HG03064 (cell line): ENCODE data around the gene CNTNAP5.
"Not testable (repeated sequence)": the region's sequence is repeated elsewhere in the genome, so short reads cannot be mapped to it uniquely, and the experiment has no call there.

Experiments used
- ATAC-seq: cut with Tn5 transposase; IDR thresholded peaks from one replicate; pipeline ENCODE4 v1.9.1; 2021; ENCODE audit warnings: low read depth; ENCODE audit not compliant: unreplicated experiment

CNTNAP5 gene

DNA sequence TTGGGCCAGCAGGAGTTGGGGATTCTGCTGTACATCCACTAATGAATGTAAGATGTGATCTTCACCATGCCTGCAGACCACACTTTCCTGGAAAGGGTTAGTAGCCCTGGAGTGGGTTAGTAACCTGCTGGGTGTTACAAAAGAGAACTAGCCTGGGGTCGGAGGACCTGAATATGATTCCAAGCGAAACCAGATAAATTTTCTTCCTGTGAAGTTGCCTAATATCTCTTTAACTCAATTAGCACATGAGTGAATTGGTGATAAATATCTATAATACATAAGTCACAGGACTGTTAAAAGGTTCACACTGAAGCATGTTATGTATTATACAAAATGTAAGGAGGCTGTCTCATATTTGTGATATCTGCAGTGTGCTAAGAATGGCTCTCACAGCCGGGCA, 291.0 kb downstream of the CNTNAP5 start:
- no peak for ATAC-seq

DNA sequence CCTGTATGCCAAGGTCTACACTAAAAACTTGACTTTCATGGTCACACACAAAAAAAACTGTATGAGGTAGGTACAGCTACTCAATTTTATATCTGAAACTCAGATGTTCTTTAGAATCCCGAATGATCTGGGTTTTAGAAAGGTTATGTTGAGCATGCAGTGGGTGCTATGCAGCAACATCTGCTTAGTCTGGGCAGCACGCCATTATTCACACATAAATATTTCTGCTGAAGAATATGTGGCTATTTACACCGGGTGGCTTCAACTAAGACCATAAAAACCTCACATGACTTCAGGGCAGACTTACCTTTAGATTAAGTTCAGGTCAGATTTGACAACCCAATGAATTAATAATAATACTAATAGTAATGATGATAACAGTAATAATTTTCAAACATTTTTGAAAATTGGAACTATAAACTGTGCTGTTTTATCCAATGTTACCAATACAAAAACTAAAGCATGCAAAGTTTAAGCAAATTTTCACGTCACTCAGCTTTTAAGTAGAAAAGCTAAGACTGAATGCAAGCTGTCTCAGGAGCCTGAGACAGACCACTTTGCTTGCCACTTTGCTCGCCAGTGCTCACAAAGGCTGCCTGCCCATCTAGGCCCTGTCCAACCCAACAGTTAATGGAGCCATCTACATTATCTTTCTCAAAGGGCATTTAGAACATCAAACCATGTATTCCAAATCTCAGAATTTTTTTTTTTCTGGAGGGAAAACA, 292.0 kb downstream of the CNTNAP5 start:
- no peak for ATAC-seq

DNA sequence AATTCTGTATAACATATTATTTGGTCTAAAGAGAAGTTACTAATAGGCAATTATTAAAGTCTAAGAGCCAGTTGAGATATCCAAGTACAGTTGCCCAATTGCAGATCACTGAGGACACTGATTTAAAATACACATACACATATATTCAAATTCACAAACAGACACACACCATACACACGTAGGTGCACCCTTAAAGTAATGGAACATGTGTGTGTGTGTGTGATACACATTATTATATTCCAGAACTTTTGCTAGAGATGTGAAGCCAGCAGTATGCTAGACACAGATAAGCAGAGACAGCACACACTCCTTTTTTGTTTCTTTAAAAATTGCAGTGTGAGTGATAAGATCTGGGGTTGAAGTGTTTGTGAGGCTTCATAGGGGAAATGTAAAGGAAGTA, 292.5 kb downstream of the CNTNAP5 start:
- ATAC-seq = no peak

DNA sequence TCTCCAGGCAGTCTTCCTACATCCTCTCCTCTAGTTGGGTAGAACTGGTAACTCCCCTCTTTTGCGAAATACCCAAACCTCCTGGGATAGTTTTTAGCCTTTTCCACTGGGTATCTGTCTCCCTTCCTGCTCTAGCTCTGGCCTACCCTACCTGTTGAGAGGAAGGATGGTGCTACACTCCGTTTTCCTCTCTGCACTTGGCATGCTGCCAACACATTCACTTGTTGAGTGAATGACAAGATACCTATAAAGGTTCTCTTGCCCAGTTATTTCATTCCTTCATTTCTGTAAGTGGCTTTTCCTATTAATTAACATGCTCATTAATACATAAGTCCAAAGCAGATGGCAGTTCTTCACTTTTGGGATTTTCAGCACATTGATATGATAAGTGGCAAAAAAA, 293.8 kb downstream of the CNTNAP5 start:
- no peak for ATAC-seq

DNA sequence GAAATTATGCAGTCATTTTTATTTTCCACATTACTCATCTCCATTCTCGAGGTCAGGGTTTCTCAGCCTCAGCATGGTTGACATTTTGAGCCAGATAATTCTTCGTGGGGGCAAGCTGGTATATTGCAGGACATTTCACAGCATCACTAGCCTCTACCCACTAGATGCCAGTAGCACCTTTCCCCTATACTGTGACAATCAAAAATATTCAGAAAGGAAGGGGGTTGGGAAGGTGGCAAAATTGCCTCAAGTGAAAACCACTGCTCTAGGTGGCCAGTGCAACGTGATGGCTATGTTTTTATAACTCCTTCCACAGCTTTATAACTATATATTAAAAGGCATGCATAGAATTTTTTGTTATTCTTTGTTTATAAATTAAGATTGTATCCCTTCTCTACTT, 294.5 kb downstream of the CNTNAP5 start:
- no peak for ATAC-seq

DNA sequence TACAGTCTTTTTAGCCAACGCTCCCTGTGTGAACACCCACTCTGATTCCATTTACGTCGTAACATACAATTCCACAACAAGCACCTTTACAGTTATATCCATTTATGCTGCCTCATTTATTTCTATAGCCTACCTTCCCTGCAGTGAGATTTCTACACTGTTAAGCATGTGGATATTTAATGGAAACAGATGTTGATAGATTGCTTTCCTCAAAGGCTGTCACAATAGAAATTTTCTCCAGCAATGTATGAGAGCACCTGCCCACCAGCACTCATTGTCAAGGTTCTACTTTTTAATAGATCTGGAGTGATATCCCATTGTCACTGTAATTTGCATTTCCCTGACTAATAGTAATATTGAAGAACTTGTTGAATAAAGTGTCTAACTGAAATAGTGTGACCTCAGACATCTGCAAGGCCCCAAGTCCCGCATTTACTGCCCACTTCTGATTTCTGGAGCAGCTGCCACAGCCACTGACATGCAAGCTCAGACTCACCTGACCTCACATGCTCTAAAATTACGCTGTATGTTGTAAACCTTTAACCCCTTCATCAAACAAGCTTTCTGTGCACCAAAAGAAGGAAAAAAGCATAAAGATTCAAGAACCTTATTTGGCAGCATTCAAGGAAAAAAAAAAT, 295.1 kb downstream of the CNTNAP5 start:
- no peak for ATAC-seq

DNA sequence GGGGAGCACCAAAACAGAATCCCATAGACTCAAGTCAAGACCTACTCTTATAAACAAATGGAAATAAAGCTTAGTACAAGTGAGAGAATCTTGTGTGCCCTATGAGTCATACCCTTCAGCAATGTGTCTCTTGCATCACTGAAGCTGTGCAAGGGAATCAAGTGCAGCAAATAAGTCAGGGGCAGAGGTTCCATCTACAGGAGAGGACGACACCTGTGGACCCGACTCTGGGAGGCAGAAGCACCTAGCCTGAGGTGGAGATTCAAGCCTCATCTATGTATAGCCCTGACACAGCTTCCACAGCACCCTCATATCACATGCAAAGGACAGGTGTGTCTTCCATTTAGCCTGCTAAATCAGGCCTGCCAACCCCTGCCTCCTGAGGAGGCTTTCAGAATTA, 298.2 kb downstream of the CNTNAP5 start:
- ATAC-seq = no peak

DNA sequence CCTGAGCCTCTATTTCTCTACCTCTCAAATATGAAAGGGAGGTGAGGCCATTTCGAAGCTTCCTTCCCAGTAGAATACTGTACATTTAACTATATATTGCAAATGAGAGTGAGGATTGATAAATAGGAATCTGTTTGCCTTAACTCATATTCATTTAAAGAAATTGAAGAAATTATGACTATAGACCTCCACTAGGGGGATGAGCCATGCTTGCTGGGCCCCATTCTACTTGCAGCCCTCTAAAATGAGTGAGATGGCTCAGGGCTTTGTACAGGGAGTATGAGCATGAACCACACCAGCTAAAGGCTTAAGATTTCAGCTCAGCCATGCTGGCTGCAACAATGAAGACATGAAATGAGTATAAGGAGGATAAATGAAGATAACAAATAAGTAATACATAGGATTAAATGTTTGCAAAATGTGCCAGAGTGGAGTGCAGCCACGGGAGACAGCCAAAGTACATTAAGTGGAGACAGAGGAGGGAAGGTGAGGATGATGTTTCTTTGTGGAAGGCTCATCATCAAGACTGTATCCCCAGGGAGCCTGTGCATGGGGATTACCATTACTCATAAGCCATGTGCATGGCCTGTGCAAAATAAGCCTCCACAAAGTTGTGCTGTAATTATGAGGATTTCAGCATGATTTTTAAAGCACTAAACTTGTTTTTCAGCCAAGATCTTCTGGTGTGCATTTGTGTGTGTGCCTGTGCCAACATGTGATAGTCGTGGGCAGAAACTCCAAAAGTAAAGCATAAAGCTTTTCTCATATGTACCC, 300.8 kb downstream of the CNTNAP5 start:
- no peak for ATAC-seq

DNA sequence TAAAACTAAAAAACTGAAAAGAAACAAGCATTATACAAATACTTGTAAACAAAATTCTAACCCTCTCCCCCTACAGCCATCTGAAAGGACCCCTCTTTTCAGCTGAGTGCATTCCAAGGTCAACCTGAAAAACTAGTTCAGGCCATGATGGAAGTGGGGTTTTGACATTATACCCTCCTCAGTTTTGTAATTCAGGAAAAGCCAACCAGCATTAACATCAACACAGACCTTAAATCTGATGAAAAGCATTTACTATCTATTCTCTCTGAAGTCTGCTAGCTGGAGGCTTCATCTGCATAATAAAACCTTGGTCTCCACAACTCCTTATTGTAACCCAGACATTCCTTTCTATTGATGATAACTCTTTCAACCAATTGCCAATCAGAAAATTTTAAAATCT, 302.2 kb downstream of the CNTNAP5 start:
- ATAC-seq = no peak

DNA sequence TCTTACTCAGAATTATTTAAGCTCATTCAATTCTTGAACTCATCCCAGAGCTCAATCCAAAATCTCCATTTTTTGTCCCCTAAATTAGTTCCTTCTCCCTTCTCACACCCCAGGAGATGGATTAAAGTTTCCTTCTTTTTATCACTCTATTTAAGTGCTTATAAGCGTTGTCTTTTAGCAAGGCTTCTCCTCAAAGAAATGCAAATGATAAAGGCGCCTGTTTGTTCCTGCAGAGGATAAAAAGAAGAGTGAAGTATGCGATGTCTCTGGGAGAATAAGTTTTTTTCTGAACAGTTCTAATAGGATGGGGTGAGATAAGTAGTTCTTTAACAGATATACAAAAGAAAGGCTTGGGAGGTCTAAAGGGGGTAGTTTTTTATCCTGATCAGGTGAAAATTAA, 303.3 kb downstream of the CNTNAP5 start:
- ATAC-seq = no peak

DNA sequence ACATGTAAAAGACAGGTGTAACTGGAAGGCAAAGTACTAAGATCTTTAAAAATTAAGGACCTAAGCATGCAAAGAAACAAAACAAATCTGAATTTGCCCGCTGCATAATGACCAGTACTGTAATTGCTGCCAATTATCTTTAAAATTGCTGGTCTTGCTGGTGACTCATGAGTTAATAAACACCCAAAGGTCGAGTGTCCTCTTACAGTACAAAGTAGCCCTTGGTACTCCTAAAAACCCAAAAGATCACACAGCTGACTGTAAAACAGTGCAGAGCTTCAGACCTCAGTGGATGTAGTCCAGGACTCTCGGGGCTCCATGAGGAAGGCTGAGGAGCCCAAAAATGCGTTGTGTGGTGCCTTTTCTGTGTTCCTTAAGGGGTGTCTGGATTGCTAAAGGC, 308.7 kb downstream of the CNTNAP5 start:
- no peak for ATAC-seq

DNA sequence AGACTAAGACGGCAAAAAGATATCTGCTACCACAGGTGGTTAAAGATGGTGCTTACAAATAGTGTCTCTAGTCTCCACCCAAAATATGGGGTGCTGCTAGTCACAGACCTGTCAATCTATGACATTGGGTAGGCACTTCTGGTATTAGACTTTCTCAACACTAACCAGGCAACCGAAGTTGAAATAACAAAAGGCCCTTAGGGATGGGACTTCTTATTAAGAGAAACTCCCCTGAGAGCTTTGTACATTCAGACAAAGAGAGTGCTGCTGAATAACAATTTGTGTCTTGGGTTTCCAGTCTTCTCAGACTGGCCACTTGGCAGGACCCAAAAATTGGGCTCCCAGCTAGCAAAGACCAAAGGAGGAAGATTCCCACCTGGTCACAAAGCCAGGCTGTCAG, 310.0 kb downstream of the CNTNAP5 start:
- no peak for ATAC-seq

DNA sequence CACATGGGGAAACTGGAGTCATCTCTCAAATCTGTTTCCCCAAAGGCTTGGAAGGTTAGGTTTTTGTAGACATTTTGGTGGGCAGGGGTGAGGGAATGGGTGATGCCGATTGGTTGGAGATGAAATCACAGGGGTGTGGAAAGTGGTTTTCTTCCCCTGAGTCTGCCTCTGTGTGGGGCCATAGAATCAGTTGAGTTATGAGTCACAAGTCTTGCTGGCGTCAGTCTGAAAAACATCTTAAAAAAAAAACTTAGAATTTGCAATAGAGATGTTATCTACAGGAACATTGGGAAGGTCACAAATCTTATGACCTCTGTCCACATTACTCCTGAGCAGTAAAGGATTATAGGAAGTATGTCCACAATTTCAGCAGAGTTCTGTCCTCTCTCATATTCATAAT, 314.6 kb downstream of the CNTNAP5 start:
- no peak for ATAC-seq

DNA sequence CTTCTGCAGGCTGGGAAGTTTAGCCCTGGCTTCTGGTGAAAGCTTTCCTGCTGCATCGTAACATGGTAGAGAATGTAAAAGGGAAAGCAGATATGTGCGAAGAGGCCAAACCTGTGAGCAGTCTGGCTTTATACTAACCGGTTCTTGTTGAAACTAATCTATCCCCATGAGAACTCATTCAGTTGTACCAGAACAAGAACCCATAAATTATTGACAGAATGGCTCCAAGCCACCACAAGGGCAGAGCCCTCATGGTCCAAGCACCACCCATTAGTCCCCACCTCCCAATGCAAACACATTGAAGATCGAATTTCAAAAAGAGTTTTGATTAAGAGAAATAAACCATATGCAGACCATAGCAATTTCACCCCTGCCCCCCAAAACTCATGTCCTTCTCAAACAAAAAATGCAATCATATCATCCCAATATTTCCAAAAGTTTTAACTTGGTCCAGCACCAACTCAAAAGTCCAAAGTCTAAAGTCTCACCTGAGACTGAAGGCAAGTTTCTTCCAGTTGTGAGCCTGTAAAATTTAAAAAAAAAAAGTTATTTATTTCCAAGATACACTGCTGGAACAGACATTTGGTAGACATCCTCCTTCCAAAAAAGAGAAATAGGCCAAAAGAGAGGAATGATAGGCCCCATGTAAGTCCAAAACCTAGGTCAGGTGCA, 318.9 kb downstream of the CNTNAP5 start:
- no peak for ATAC-seq

DNA sequence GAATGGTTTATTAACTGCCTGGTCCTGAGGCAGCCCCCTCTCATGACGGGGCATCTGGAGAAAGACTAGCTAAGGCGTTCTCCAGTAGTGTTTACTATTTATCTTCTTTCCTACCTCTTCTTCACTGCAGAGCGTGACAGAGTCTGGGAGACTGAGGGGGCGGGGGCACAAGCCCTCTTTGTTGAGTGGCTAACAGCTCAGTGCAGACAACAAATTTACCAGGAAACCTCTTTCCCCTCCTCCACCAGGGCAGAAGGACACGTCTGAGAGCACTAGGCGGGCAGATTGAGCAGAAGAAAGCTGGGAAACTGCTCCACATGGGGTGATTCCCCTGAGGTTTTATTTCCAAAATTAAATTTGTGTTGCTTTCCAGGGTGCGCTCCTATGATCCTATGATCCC, 322.1 kb downstream of the CNTNAP5 start:
- ATAC-seq = no peak

DNA sequence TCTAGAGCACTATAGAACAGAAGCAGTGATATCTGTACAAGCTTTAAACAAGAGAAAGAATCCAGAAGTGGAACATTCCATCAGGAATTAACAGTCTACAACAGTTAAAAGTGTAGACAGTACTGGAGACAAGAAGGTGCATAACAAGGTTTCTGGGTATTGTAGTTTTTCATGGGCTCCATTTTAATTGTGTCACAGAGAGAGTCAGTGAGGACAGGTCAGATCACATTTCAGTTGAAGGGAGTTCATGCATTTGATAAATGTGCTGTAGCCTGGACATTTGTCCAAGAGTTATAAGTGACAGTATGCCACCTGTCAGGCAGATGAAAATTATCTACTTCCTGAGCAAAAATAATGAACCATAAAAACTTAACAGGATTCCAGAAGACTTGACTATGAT, 328.6 kb downstream of the CNTNAP5 start:
- ATAC-seq = no peak

DNA sequence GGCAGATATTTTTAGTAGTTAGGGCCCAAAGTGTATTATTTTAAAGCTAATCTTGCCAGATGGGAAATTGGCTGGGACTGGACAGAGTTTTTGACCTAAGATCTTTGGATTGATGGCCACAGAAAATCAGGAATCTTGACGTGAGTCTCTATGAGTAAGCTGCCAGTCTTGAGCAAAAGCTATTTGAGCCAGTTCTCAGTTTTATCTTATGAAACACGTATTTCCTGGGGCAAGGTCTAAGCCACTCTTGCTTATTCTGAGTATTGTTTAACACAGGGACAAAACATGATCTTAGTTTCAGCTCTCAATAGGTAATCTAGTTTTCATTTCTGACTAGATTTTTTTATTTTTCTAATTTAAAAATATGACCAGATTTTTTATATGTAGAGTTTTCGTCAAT, 329.4 kb downstream of the CNTNAP5 start:
- no peak for ATAC-seq

DNA sequence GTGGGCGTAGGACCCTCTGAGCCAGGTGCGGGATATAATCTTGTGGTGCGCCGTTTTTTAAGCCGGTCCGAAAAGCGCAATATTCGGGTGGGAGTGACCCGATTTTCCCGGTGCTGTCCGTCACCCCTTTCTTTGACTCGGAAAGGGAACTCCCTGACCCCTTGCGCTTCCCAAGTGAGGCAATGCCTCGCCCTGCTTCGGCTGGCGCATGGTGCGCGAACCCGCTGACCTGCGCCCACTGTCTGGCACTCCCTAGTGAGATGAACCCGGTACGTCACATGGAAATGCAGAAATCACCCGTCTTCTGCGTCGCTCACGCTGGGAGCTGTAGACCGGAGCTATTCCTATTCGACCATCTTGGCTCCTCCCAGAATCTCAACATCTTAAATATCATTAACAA, 336.9 kb downstream of the CNTNAP5 start:
- not testable (repeated sequence) for ATAC-seq

DNA sequence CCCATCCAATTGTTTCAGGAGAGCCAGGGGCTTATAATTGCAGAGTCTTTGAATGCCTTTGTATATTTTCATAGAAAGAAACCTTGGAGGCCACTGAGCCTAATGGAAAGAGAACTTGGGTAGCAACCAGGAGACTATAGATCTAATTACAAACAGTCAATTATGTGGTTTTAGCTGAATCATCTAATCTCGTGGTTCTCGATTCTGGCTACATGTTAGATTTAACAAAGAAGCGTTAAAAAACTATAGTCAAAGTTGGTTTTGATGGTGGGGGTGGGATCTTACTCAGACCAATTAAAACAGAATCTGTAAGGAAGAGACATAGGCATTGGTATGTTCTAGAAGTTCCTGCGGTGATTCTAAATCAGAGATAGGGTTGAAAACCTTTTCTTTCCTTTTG, 344.1 kb downstream of the CNTNAP5 start:
- no peak for ATAC-seq

DNA sequence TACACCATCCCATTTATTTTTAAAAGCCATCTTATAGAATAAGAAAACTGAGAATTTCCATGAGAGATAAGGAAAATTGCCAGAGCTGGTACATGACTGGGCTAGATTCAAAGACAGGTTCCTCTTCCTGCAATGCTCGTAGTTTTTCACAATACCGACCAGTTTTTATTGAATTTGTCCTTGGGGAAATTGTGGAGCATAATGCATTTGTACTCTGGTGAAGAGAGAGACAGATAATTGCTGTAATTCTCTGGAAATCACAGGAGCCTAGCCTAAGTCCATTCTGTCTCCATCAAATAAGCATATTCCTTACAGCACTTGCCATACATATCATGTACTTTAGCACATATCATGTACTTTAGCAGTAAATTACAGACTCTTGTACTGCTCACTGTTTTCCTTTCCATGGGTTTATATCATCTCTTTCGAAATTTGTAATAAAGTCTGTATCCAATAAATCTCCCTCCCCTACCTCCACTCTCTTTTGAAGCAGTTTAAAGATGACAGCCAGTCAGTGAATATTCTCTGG, 355.2 kb downstream of the CNTNAP5 start:
- ATAC-seq = no peak

DNA sequence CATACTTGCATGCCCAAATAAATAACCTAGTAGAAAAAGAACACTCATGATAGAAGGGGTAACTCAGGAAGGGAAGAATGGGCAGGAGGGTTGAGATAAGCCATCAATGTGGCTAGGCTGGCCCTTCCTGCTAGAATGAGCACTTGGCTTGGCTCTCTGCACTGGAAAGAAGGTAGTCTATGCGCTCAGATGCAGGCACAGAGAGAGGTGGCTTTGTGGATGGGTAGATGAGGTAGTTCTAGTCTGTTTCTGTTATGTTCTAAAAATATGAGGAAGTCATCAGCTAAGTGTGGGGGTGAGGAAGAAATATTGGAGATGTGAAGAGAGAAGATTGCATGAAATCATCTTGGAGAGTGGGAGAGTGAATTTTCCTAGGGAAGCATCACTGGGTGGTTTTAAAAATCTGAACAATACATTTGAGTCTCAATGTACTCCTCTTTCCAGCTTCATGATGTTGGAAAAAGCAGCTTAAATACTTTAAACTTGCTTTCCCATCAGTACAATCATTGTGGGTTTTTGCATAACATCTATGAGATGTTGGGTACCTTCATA, 357.1 kb downstream of the CNTNAP5 start:
- no peak for ATAC-seq
